ENCODE measurements around the gene UST.

The UST gene

GRCh38 chr6:148957752-148958151 lies 210.9 kb downstream of the UST start:
- no peaks in the 10 kb centered on the region for H3K27me3 Mint-ChIP-seq (ENCODE audit: low read depth, poor library complexity)
- H3K4me1 Mint-ChIP-seq = peaks cover 57% of the 10 kb centered on the region

GRCh38 chr6:148959008-148959407 lies 212.2 kb downstream of the UST start:
- Mint-ChIP-seq H3K36me3 (ENCODE audit: low read depth) (peaks cover 34% of the 10 kb centered on the region), H3K27me3 (ENCODE audit: low read depth, poor library complexity) (no peaks in the 10 kb centered on the region), H3K9me3 (peaks cover 13% of the 10 kb centered on the region), H3K4me3 (no peak overlapping the region), H3K4me1 (peaks cover 70% of the 10 kb centered on the region), H3K27ac (peak overlapping the region; percentile 85)
- TF ChIP-seq, protein P1, sequence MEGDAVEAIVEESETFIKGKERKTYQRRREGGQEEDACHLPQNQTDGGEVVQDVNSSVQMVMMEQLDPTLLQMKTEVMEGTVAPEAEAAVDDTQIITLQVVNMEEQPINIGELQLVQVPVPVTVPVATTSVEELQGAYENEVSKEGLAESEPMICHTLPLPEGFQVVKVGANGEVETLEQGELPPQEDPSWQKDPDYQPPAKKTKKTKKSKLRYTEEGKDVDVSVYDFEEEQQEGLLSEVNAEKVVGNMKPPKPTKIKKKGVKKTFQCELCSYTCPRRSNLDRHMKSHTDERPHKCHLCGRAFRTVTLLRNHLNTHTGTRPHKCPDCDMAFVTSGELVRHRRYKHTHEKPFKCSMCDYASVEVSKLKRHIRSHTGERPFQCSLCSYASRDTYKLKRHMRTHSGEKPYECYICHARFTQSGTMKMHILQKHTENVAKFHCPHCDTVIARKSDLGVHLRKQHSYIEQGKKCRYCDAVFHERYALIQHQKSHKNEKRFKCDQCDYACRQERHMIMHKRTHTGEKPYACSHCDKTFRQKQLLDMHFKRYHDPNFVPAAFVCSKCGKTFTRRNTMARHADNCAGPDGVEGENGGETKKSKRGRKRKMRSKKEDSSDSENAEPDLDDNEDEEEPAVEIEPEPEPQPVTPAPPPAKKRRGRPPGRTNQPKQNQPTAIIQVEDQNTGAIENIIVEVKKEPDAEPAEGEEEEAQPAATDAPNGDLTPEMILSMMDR (IDR thresholded peaks at IDR 0.05) = no peak
- no peak for DNase-seq

More at GRCh38 chr6:148957752-148958151, 210.9 kb downstream of the UST start:
- TF ChIP-seq, protein P1 (IDR thresholded peaks at IDR 0.05) = no peak
- Mint-ChIP-seq H3K9me3 (peaks cover 13% of the 10 kb centered on the region), H3K27ac (no peak overlapping the region), H3K4me3 (no peak overlapping the region), H3K36me3 (ENCODE audit: low read depth) (peaks cover 31% of the 10 kb centered on the region)
- no peak for DNase-seq

- H3K27ac Mint-ChIP-seq = peak overlapping the region; percentile 85
- TF ChIP-seq, protein P1 (IDR thresholded peaks at IDR 0.05) = no peak
- no peaks in the 10 kb centered on the region for H3K27me3 Mint-ChIP-seq (ENCODE audit: low read depth, poor library complexity)
- peaks cover 37% of the 10 kb centered on the region for H3K36me3 Mint-ChIP-seq (ENCODE audit: low read depth)
- peaks cover 74% of the 10 kb centered on the region for H3K4me1 Mint-ChIP-seq
- no peak overlapping the region for H3K4me3 Mint-ChIP-seq
- peaks cover 13% of the 10 kb centered on the region for H3K9me3 Mint-ChIP-seq
- DNase-seq = no peak
Measured at GRCh38 chr6:148959501-148959900, 212.7 kb downstream of the UST start.

- peak; percentile 25 for DNase-seq
- TF ChIP-seq, protein P1 (IDR thresholded peaks at IDR 0.05) = no peak
- Mint-ChIP-seq H3K36me3 (ENCODE audit: low read depth) (peaks cover 27% of the 10 kb centered on the region), H3K4me1 (peaks cover 88% of the 10 kb centered on the region), H3K27me3 (ENCODE audit: low read depth, poor library complexity) (no peaks in the 10 kb centered on the region), H3K4me3 (no peak overlapping the region), H3K27ac (peak overlapping the region; percentile 83), H3K9me3 (no peaks in the 10 kb centered on the region)
Measured at GRCh38 chr6:148962854-148963515, 216.2 kb downstream of the UST start.

- Mint-ChIP-seq H3K4me1 (peaks cover 88% of the 10 kb centered on the region), H3K4me3 (no peak overlapping the region), H3K36me3 (ENCODE audit: low read depth) (peaks cover 27% of the 10 kb centered on the region), H3K27ac (no peak overlapping the region), H3K27me3 (ENCODE audit: low read depth, poor library complexity) (no peaks in the 10 kb centered on the region), H3K9me3 (no peaks in the 10 kb centered on the region)
- TF ChIP-seq, protein P1 (IDR thresholded peaks at IDR 0.05) = no peak
- no peak for DNase-seq
Measured at GRCh38 chr6:148963738-148964137, 216.9 kb downstream of the UST start.

- Mint-ChIP-seq H3K9me3 (no peaks in the 10 kb centered on the region), H3K27me3 (ENCODE audit: low read depth, poor library complexity) (no peaks in the 10 kb centered on the region), H3K27ac (no peak overlapping the region), H3K36me3 (ENCODE audit: low read depth) (peaks cover 27% of the 10 kb centered on the region), H3K4me3 (no peak overlapping the region), H3K4me1 (peaks cover 88% of the 10 kb centered on the region)
- TF ChIP-seq, protein P1 (IDR thresholded peaks at IDR 0.05) = no peak
- DNase-seq = no peak
Measured at GRCh38 chr6:148964467-148964866, 217.6 kb downstream of the UST start.

All from nephron progenitor cell (in vitro differentiated cells).